Measurements from ENCODE around the gene SLC44A4.
A peak's percentile ranks its signal among the peaks of the same experiment; 100 is the strongest.
"Not testable (repeated sequence)": the region's sequence is repeated elsewhere in the genome, so short reads cannot be mapped to it uniquely, and the experiment has no call there.

The SLC44A4 gene

GRCh38 chr6:31838968-31839367 is 39.8 kb downstream of the SLC44A4 start:
- Histone ChIP-seq H3K18ac (ENCODE audit: low read length) (no peak overlapping the region), H3K27me3 (ENCODE audit: insufficient read depth, low read length) (no peaks in the 10 kb centered on the region), H3K4me1 (ENCODE audit: control insufficient read depth in 1 of 2, insufficient read depth in 2 of 2, low read length in 2 of 2) (peaks cover 11 to 17% of the 10 kb centered on the region in 2 experiments), H3K79me2 (ENCODE audit: control insufficient read depth, insufficient read depth, low read length, poor library complexity) (peaks cover 18% of the 10 kb centered on the region), H3K27ac (ENCODE audit: low read depth, low read length) (no peak overlapping the region), H3K14ac (ENCODE audit: low read length) (no peak overlapping the region), H2AFZ (ENCODE audit: insufficient read depth, low read length, poor library complexity) (no peak overlapping the region), H3K23ac (ENCODE audit: low read length) (no peak overlapping the region), H2BK120ac (ENCODE audit: insufficient read depth, low read length, poor library complexity) (no peak overlapping the region), H2AK5ac (ENCODE audit: low read length) (no peak overlapping the region), H3K4me3 (ENCODE audit: low read depth, low read length) (no peak overlapping the region), H3K79me1 (ENCODE audit: low read length) (peaks cover 16% of the 10 kb centered on the region), H4K91ac (ENCODE audit: low read depth, low read length) (no peak overlapping the region), H3K36me3 (ENCODE audit: control insufficient read depth in 1 of 2, insufficient read depth in 2 of 2, low read length in 2 of 2) (peaks cover 36 to 48% of the 10 kb centered on the region in 2 experiments), H2BK5ac (ENCODE audit: low read depth, low read length, poor library complexity) (no peak overlapping the region), H4K8ac (ENCODE audit: low read depth, low read length) (no peak overlapping the region), H3K4me2 (ENCODE audit: low read length) (peak overlapping the region; percentile 0), H4K12ac (ENCODE audit: low read depth, low read length) (no peak overlapping the region), H3K9ac (ENCODE audit: low read length) (no peak overlapping the region), H3K9me3 (ENCODE audit: insufficient read depth, low read depth, low read length) (no peaks in the 10 kb centered on the region), H3K4ac (ENCODE audit: low read depth, low read length) (no peak overlapping the region), H2BK12ac (ENCODE audit: low read length) (no peak overlapping the region)
- WGBS (ENCODE audit: extremely low coverage, insufficient coverage, insufficient read length), result no CpG with 5 or more reads among the region's 3 CpGs
- DNase-seq, result no peak

GRCh38 chr6:31838114-31838553 is 40.7 kb downstream of the SLC44A4 start:
- H3K27me3 ChIP-seq (ENCODE audit: insufficient read depth, low read length); DNase-seq; H3K14ac ChIP-seq (ENCODE audit: low read length); H3K4me3 ChIP-seq (ENCODE audit: low read depth, low read length); H4K12ac ChIP-seq (ENCODE audit: low read depth, low read length); H2BK120ac ChIP-seq (ENCODE audit: insufficient read depth, low read length, poor library complexity); H2BK5ac ChIP-seq (ENCODE audit: low read depth, low read length, poor library complexity); H4K8ac ChIP-seq (ENCODE audit: low read depth, low read length); H2AFZ ChIP-seq (ENCODE audit: insufficient read depth, low read length, poor library complexity); H2BK12ac ChIP-seq (ENCODE audit: low read length); H3K4ac ChIP-seq (ENCODE audit: low read depth, low read length); H4K91ac ChIP-seq (ENCODE audit: low read depth, low read length); H2AK5ac ChIP-seq (ENCODE audit: low read length); H3K27ac ChIP-seq (ENCODE audit: low read depth, low read length); H3K18ac ChIP-seq (ENCODE audit: low read length); H3K23ac ChIP-seq (ENCODE audit: low read length); H3K9ac ChIP-seq (ENCODE audit: low read length); H3K9me3 ChIP-seq (ENCODE audit: insufficient read depth, low read depth, low read length): not testable (repeated sequence)
- Histone ChIP-seq H3K4me1 (ENCODE audit: control insufficient read depth in 1 of 2, insufficient read depth in 2 of 2, low read length in 2 of 2) (peaks cover 11 to 17% of the 10 kb centered on the region in 2 experiments), H3K79me1 (ENCODE audit: low read length) (peaks cover 16% of the 10 kb centered on the region), H3K36me3 (ENCODE audit: control insufficient read depth in 1 of 2, insufficient read depth in 2 of 2, low read length in 2 of 2) (peaks cover 36 to 48% of the 10 kb centered on the region in 2 experiments), H3K79me2 (ENCODE audit: control insufficient read depth, insufficient read depth, low read length, poor library complexity) (peaks cover 18% of the 10 kb centered on the region), H3K4me2 (ENCODE audit: low read length) (peak overlapping the region; percentile 93)
- WGBS (ENCODE audit: extremely low coverage, insufficient coverage, insufficient read length), result no CpG with 5 or more reads among the region's 9 CpGs

- H4K12ac ChIP-seq (ENCODE audit: low read depth, low read length), result no peak overlapping the region
- H3K79me2 ChIP-seq (ENCODE audit: control insufficient read depth, insufficient read depth, low read length, poor library complexity), result peaks cover 18% of the 10 kb centered on the region
- H4K91ac ChIP-seq (ENCODE audit: low read depth, low read length), result no peak overlapping the region
- H2AK5ac ChIP-seq (ENCODE audit: low read length), result no peak overlapping the region
- no peak for DNase-seq
- H2BK12ac ChIP-seq (ENCODE audit: low read length), result no peak overlapping the region
- no peak overlapping the region for H4K8ac ChIP-seq (ENCODE audit: low read depth, low read length)
- no peak overlapping the region for H3K4me3 ChIP-seq (ENCODE audit: low read depth, low read length)
- H3K18ac ChIP-seq (ENCODE audit: low read length), result no peak overlapping the region
- H3K9ac ChIP-seq (ENCODE audit: low read length), result peak overlapping the region; percentile 14
- no peaks in the 10 kb centered on the region for H3K9me3 ChIP-seq (ENCODE audit: insufficient read depth, low read depth, low read length)
- no CpG with 5 or more reads among the region's 1 CpG for WGBS (ENCODE audit: extremely low coverage, insufficient coverage, insufficient read length)
- peak overlapping the region; percentile 93 for H3K4me2 ChIP-seq (ENCODE audit: low read length)
- H3K27ac ChIP-seq (ENCODE audit: low read depth, low read length), result no peak overlapping the region
- no peak overlapping the region for H3K23ac ChIP-seq (ENCODE audit: low read length)
- H3K79me1 ChIP-seq (ENCODE audit: low read length), result peaks cover 16% of the 10 kb centered on the region
- no peak overlapping the region for H2BK5ac ChIP-seq (ENCODE audit: low read depth, low read length, poor library complexity)
- peaks cover 11 to 17% of the 10 kb centered on the region in 2 experiments for H3K4me1 ChIP-seq (ENCODE audit: control insufficient read depth in 1 of 2, insufficient read depth in 2 of 2, low read length in 2 of 2)
- no peak overlapping the region for H3K14ac ChIP-seq (ENCODE audit: low read length)
- H3K4ac ChIP-seq (ENCODE audit: low read depth, low read length), result peak overlapping the region; percentile 7
- H3K27me3 ChIP-seq (ENCODE audit: insufficient read depth, low read length), result no peaks in the 10 kb centered on the region
- no peak overlapping the region for H2BK120ac ChIP-seq (ENCODE audit: insufficient read depth, low read length, poor library complexity)
- peaks cover 36 to 48% of the 10 kb centered on the region in 2 experiments for H3K36me3 ChIP-seq (ENCODE audit: control insufficient read depth in 1 of 2, insufficient read depth in 2 of 2, low read length in 2 of 2)
- H2AFZ ChIP-seq (ENCODE audit: insufficient read depth, low read length, poor library complexity), result no peak overlapping the region
Observed at GRCh38 chr6:31837369-31838113, 41.3 kb downstream of the SLC44A4 start.

GRCh38 chr6:31836474-31837368 is 42.1 kb downstream of the SLC44A4 start:
- peak overlapping the region; percentile 98 for H3K4ac ChIP-seq (ENCODE audit: low read depth, low read length)
- H3K27ac ChIP-seq (ENCODE audit: low read depth, low read length), result peak overlapping the region; percentile 37
- no peak overlapping the region for H2BK12ac ChIP-seq (ENCODE audit: low read length)
- H2AK5ac ChIP-seq (ENCODE audit: low read length), result no peak overlapping the region
- H3K79me2 ChIP-seq (ENCODE audit: control insufficient read depth, insufficient read depth, low read length, poor library complexity), result peaks cover 18% of the 10 kb centered on the region
- H3K79me1 ChIP-seq (ENCODE audit: low read length), result peaks cover 16% of the 10 kb centered on the region
- no CpG with 5 or more reads among the region's 12 CpGs for WGBS (ENCODE audit: extremely low coverage, insufficient coverage, insufficient read length)
- H4K8ac ChIP-seq (ENCODE audit: low read depth, low read length), result no peak overlapping the region
- H3K9me3 ChIP-seq (ENCODE audit: insufficient read depth, low read depth, low read length), result no peaks in the 10 kb centered on the region
- no peak overlapping the region for H3K23ac ChIP-seq (ENCODE audit: low read length)
- peak overlapping the region; percentile 93 for H3K4me2 ChIP-seq (ENCODE audit: low read length)
- H3K36me3 ChIP-seq (ENCODE audit: control insufficient read depth in 1 of 2, insufficient read depth in 2 of 2, low read length in 2 of 2), result peaks cover 36 to 48% of the 10 kb centered on the region in 2 experiments
- H3K18ac ChIP-seq (ENCODE audit: low read length), result no peak overlapping the region
- peak in 1 of 2 donors; percentile 50 for DNase-seq
- peak overlapping the region; percentile 62 for H3K4me3 ChIP-seq (ENCODE audit: low read depth, low read length)
- peak overlapping the region; percentile 35 for H3K9ac ChIP-seq (ENCODE audit: low read length)
- H3K4me1 ChIP-seq (ENCODE audit: control insufficient read depth in 1 of 2, insufficient read depth in 2 of 2, low read length in 2 of 2), result peaks cover 11 to 17% of the 10 kb centered on the region in 2 experiments
- peak overlapping the region; percentile 12 for H2BK5ac ChIP-seq (ENCODE audit: low read depth, low read length, poor library complexity)
- no peaks in the 10 kb centered on the region for H3K27me3 ChIP-seq (ENCODE audit: insufficient read depth, low read length)
- no peak overlapping the region for H2AFZ ChIP-seq (ENCODE audit: insufficient read depth, low read length, poor library complexity)
- H2BK120ac ChIP-seq (ENCODE audit: insufficient read depth, low read length, poor library complexity), result no peak overlapping the region
- no peak overlapping the region for H4K12ac ChIP-seq (ENCODE audit: low read depth, low read length)
- no peak overlapping the region for H4K91ac ChIP-seq (ENCODE audit: low read depth, low read length)
- H3K14ac ChIP-seq (ENCODE audit: low read length), result peak overlapping the region; percentile 14

Measured in trophoblast cell (in vitro differentiated cells and primary cell).